Activated CD8-positive, alpha-beta T cell treated with anti-CD3 and anti-CD28 coated beads for 36 hours (primary cell): Measurements from ENCODE around the gene OTUB1. TPM values are rescaled to one million over a fixed set of nuclear protein-coding genes. Genes with fewer than 3 reads are reported as not detected.

ENCODE experiments used
- ATAC-seq: fragments of 200-7000 bp; cut with Tn5 transposase; one replicate; pipeline ENCODE4 v1.10.0; 2021; ENCODE audit warnings: mild to moderate bottlenecking, moderate library complexity
- CTCF ChIA-PET: fragments of 350-600 bp; sonication (Branson Sonifier 250); formaldehyde crosslinking; loops from one replicate; lab custom pipeline; 2021; ENCODE audit warnings: antibody characterized with exemption; lab: Charles Lee
- POLR2A ChIA-PET: fragments of 350-600 bp; sonication (Branson Sonifier 250); formaldehyde crosslinking; loops from one replicate; lab custom pipeline; 2021; ENCODE audit warnings: antibody characterized with exemption; lab: Charles Lee
- DNase-seq: peaks from one replicate; pipeline ENCODE4 v3.0.0-alpha.2; 2020
- H3K27ac Mint-ChIP-seq: one replicate; pipeline ENCODE4 v1.8.0; 2021; ENCODE audit warnings: mild to moderate bottlenecking, mixed read lengths
- H3K27me3 Mint-ChIP-seq: one replicate; pipeline ENCODE4 v1.8.0; 2021; ENCODE audit warnings: mixed read lengths
- H3K36me3 Mint-ChIP-seq: one replicate; pipeline ENCODE4 v1.8.0; 2021; ENCODE audit warnings: low read depth, mixed read lengths
- H3K4me1 Mint-ChIP-seq: one replicate; pipeline ENCODE4 v1.8.0; 2021; ENCODE audit warnings: low read depth, mixed read lengths
- H3K4me3 Mint-ChIP-seq: one replicate; pipeline ENCODE4 v1.8.0; 2021; ENCODE audit warnings: mild to moderate bottlenecking, moderate library complexity, mixed read lengths
- H3K9me3 Mint-ChIP-seq: one replicate; pipeline ENCODE4 v1.8.0; 2021; ENCODE audit warnings: mixed read lengths
- CTCF ChIP-seq: fragments of 200-600 bp; IDR thresholded peaks from one replicate; pipeline ENCODE4 v1.8.0; 2022; ENCODE audit warnings: antibody characterized with exemption, mild to moderate bottlenecking
- intact Hi-C: fragments of 100-400 bp; cut with micrococcal nuclease; formaldehyde crosslinking; loops from one replicate; pipeline ENCODE4 v1.10.0; 2022
- total RNA-seq, 2 experiments: library from RNA; stranded (reverse); gene quantifications; one replicate each; pipeline ENCODE4 v1.2.3, GENCODE V29; 2021

Gene OTUB1
- total RNA-seq, 2 experiments from 2014 or later = 70.1 to 73.9 TPM

DNA sequence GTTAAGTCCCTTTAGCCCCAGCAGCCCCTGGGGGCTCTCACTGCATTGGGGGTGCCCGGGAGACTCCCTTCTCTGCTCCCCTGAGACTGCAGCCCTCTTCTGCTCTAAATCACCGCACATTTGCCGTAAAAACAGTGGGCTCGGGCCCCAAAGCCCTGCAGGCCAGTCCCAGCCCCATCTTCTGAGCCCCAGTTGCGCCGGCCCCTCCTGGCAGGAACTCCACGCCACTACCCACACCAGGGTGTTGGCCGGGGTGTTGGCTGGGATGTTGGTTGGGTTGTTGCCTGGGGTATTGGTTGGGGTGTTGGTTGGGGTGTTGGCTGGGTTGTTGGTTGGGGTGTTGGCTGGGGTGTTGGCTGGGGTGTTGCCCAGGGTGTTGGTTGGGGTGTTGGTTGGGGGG lies 23.5 kb downstream of the OTUB1 start:
- H3K4me3 Mint-ChIP-seq = no peak overlapping the region
- intact Hi-C loops = no loop called here
- H3K36me3 Mint-ChIP-seq = no peaks in the 10 kb centered on the region
- CTCF ChIA-PET = no interaction called here
- peaks cover 10% of the 10 kb centered on the region for H3K9me3 Mint-ChIP-seq
- H3K4me1 Mint-ChIP-seq = peaks cover 7% of the 10 kb centered on the region
- H3K27me3 Mint-ChIP-seq = peaks cover 28% of the 10 kb centered on the region
- ATAC-seq (no peak), DNase-seq (no peak)
- no peak for TF ChIP-seq CTCF
- POLR2A ChIA-PET = no interaction called here
- H3K27ac Mint-ChIP-seq = no peak overlapping the region

GRCh38 chr11:64010783-64011182 lies 24.5 kb downstream of the OTUB1 start:
- CTCF ChIA-PET = interaction anchor here (1.0 kb wide), 1 partner anchor 10 kb away, joined by 4 read pairs; no protein-coding TSS in a partner anchor
- intact Hi-C loops = no loop called here
- ATAC-seq (no peak), DNase-seq (no peak)
- Mint-ChIP-seq H3K27me3 (peaks cover 27% of the 10 kb centered on the region), H3K4me3 (no peak overlapping the region), H3K36me3 (no peaks in the 10 kb centered on the region), H3K27ac (no peak overlapping the region), H3K9me3 (peaks cover 10% of the 10 kb centered on the region), H3K4me1 (peaks cover 7% of the 10 kb centered on the region)
- POLR2A ChIA-PET = no interaction called here
- TF ChIP-seq CTCF = no peak

DNA sequence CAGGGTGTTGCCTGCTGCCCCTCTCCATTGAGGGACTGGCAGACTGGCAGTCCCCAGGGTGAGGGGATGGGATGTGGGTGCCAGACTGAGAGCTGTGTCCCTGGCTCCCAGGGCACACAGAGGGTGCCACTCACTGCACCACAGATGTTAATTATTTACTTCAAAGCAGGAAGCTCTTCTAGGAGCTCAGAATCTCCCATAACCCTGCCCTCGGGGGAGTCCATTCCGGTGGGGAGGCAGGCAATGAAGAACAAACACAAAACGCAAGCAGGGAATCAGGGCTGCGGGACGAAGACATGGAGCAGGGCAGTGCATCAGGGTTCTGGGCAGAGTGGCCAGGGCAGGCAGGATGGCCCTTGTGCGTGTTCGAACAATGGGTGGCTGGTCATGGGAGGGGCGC lies 25.1 kb downstream of the OTUB1 start:
- Mint-ChIP-seq H3K4me3 (no peak overlapping the region), H3K9me3 (peaks cover 10% of the 10 kb centered on the region), H3K36me3 (no peaks in the 10 kb centered on the region), H3K4me1 (peaks cover 7% of the 10 kb centered on the region), H3K27ac (no peak overlapping the region), H3K27me3 (peaks cover 24% of the 10 kb centered on the region)
- no peak for DNase-seq
- CTCF ChIA-PET = interaction anchor here (1.0 kb wide), 1 partner anchor 10 kb away, joined by 4 read pairs; no protein-coding TSS in a partner anchor
- ATAC-seq = no peak
- POLR2A ChIA-PET = no interaction called here
- no peak for TF ChIP-seq CTCF
- intact Hi-C loops = no loop called here

- POLR2A ChIA-PET = interaction anchor here (0.6 kb wide), 1 partner anchor 32 kb away, joined by 3 read pairs; no protein-coding TSS in a partner anchor
- CTCF ChIA-PET = interaction anchor here (0.8 to 2.4 kb wide), 2 partner anchors 13 to 436 kb away, joined by 3 to 11 read pairs; no protein-coding TSS in a partner anchor
- H3K4me1 Mint-ChIP-seq = no peaks in the 10 kb centered on the region
- no peak for ATAC-seq
- intact Hi-C loops = no loop called here
- peaks cover 10% of the 10 kb centered on the region for H3K9me3 Mint-ChIP-seq
- no peak for TF ChIP-seq CTCF
- H3K36me3 Mint-ChIP-seq = no peaks in the 10 kb centered on the region
- DNase-seq = no peak
- peaks cover 7% of the 10 kb centered on the region for H3K27me3 Mint-ChIP-seq
- H3K4me3 Mint-ChIP-seq = no peak overlapping the region
- H3K27ac Mint-ChIP-seq = no peak overlapping the region
Observed at GRCh38 chr11:64013141-64013896, 27.1 kb downstream of the OTUB1 start.

DNA sequence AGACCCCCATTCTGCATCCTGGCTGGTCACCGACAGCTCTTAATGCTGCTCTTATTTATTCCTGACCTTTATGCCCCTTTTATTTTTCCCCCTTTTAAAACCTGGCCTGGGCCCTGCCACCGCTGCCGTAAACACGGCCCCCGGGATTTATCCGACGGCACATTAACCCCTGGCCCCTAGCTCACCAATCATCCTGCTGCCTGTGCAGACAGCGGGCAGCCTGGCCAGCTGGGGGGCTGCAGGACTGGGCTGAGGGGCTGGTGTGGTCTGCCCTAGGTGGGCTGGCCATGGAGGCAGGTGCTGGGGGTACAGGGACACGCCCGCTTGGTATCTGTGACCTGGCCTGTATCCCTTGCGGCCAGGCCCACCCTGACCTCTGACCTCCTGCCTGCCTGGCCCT lies 28.1 kb downstream of the OTUB1 start:
- Mint-ChIP-seq H3K27me3 (peaks cover 1% of the 10 kb centered on the region), H3K36me3 (no peaks in the 10 kb centered on the region), H3K27ac (no peak overlapping the region), H3K4me1 (no peaks in the 10 kb centered on the region), H3K9me3 (peaks cover 10% of the 10 kb centered on the region), H3K4me3 (no peak overlapping the region)
- TF ChIP-seq CTCF = no peak
- POLR2A ChIA-PET = no interaction called here
- no peak for DNase-seq
- intact Hi-C loops = no loop called here
- CTCF ChIA-PET = interaction anchor here (0.8 to 2.4 kb wide), 2 partner anchors 14 to 435 kb away, joined by 3 to 11 read pairs; no protein-coding TSS in a partner anchor
- ATAC-seq = no peak
